ENCODE results near the gene FARS2.

GRCh38 chr6:5305968-5306626, 44.8 kb downstream of the FARS2 start:
- TF ChIP-seq, protein P1, sequence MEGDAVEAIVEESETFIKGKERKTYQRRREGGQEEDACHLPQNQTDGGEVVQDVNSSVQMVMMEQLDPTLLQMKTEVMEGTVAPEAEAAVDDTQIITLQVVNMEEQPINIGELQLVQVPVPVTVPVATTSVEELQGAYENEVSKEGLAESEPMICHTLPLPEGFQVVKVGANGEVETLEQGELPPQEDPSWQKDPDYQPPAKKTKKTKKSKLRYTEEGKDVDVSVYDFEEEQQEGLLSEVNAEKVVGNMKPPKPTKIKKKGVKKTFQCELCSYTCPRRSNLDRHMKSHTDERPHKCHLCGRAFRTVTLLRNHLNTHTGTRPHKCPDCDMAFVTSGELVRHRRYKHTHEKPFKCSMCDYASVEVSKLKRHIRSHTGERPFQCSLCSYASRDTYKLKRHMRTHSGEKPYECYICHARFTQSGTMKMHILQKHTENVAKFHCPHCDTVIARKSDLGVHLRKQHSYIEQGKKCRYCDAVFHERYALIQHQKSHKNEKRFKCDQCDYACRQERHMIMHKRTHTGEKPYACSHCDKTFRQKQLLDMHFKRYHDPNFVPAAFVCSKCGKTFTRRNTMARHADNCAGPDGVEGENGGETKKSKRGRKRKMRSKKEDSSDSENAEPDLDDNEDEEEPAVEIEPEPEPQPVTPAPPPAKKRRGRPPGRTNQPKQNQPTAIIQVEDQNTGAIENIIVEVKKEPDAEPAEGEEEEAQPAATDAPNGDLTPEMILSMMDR (IDR thresholded peaks at IDR 0.05) = no peak
- TF ChIP-seq POLR2A (IDR thresholded peaks at IDR 0.05) (no peak), EP300 (IDR thresholded peaks at IDR 0.05) (no peak)
